HEK293 (cell line): Measurements from ENCODE around the gene DYNLL1.

ENCODE experiments used
- YY1 ChIP-seq: fragments of 450-650 bp; formaldehyde crosslinking; IDR thresholded peaks from 2 replicates; pipeline ENCODE4 v1.5.1; 2018; ENCODE audit warnings: missing biosample characterization, missing genetic modification characterization
- ZIC2 ChIP-seq: fragments of 450-650 bp; formaldehyde crosslinking; IDR thresholded peaks from 2 replicates; pipeline ENCODE4 v1.5.1; 2016; ENCODE audit warnings: missing biosample characterization, missing genetic modification characterization
- ZNF24 ChIP-seq: fragments of 450-650 bp; formaldehyde crosslinking; IDR thresholded peaks from 2 replicates; pipeline ENCODE4 v1.5.1; 2016; ENCODE audit warnings: missing biosample characterization, missing genetic modification characterization
- ZNF248 ChIP-seq: fragments of 450-650 bp; formaldehyde crosslinking; IDR thresholded peaks from 2 replicates; pipeline ENCODE4 v1.5.1; 2017; ENCODE audit warnings: missing biosample characterization, missing genetic modification characterization
- TF ChIP-seq, protein P1 (sequence below): fragments of 450-650 bp; formaldehyde crosslinking; IDR thresholded peaks from 2 replicates; pipeline ENCODE4 v1.5.1; 2016; ENCODE audit warnings: missing biosample characterization, missing genetic modification characterization
- TF ChIP-seq, protein P2 (sequence below): fragments of 450-650 bp; formaldehyde crosslinking; IDR thresholded peaks from 2 replicates; pipeline ENCODE4 v1.5.1; 2016; ENCODE audit warnings: missing biosample characterization, missing genetic modification characterization
- TF ChIP-seq, protein P3 (sequence below): fragments of 450-650 bp; formaldehyde crosslinking; IDR thresholded peaks from 2 replicates; pipeline ENCODE4 v1.5.1; 2016; ENCODE audit warnings: missing biosample characterization, missing genetic modification characterization

- TF ChIP-seq ZNF24 (tag by site-specific recombination) (no peak), ZNF248 (tag by site-specific recombination) (no peak), ZIC2 (no peak), YY1 (tag by site-specific recombination) (no peak)
- TF ChIP-seq, protein P1, sequence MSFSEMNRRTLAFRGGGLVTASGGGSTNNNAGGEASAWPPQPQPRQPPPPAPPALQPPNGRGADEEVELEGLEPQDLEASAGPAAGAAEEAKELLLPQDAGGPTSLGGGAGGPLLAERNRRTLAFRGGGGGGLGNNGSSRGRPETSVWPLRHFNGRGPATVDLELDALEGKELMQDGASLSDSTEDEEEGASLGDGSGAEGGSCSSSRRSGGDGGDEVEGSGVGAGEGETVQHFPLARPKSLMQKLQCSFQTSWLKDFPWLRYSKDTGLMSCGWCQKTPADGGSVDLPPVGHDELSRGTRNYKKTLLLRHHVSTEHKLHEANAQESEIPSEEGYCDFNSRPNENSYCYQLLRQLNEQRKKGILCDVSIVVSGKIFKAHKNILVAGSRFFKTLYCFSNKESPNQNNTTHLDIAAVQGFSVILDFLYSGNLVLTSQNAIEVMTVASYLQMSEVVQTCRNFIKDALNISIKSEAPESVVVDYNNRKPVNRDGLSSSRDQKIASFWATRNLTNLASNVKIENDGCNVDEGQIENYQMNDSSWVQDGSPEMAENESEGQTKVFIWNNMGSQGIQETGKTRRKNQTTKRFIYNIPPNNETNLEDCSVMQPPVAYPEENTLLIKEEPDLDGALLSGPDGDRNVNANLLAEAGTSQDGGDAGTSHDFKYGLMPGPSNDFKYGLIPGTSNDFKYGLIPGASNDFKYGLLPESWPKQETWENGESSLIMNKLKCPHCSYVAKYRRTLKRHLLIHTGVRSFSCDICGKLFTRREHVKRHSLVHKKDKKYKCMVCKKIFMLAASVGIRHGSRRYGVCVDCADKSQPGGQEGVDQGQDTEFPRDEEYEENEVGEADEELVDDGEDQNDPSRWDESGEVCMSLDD (tag by site-specific recombination), result no peak
- TF ChIP-seq, protein P2, sequence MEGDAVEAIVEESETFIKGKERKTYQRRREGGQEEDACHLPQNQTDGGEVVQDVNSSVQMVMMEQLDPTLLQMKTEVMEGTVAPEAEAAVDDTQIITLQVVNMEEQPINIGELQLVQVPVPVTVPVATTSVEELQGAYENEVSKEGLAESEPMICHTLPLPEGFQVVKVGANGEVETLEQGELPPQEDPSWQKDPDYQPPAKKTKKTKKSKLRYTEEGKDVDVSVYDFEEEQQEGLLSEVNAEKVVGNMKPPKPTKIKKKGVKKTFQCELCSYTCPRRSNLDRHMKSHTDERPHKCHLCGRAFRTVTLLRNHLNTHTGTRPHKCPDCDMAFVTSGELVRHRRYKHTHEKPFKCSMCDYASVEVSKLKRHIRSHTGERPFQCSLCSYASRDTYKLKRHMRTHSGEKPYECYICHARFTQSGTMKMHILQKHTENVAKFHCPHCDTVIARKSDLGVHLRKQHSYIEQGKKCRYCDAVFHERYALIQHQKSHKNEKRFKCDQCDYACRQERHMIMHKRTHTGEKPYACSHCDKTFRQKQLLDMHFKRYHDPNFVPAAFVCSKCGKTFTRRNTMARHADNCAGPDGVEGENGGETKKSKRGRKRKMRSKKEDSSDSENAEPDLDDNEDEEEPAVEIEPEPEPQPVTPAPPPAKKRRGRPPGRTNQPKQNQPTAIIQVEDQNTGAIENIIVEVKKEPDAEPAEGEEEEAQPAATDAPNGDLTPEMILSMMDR (tag by site-specific recombination), result no peak
- TF ChIP-seq, protein P3, sequence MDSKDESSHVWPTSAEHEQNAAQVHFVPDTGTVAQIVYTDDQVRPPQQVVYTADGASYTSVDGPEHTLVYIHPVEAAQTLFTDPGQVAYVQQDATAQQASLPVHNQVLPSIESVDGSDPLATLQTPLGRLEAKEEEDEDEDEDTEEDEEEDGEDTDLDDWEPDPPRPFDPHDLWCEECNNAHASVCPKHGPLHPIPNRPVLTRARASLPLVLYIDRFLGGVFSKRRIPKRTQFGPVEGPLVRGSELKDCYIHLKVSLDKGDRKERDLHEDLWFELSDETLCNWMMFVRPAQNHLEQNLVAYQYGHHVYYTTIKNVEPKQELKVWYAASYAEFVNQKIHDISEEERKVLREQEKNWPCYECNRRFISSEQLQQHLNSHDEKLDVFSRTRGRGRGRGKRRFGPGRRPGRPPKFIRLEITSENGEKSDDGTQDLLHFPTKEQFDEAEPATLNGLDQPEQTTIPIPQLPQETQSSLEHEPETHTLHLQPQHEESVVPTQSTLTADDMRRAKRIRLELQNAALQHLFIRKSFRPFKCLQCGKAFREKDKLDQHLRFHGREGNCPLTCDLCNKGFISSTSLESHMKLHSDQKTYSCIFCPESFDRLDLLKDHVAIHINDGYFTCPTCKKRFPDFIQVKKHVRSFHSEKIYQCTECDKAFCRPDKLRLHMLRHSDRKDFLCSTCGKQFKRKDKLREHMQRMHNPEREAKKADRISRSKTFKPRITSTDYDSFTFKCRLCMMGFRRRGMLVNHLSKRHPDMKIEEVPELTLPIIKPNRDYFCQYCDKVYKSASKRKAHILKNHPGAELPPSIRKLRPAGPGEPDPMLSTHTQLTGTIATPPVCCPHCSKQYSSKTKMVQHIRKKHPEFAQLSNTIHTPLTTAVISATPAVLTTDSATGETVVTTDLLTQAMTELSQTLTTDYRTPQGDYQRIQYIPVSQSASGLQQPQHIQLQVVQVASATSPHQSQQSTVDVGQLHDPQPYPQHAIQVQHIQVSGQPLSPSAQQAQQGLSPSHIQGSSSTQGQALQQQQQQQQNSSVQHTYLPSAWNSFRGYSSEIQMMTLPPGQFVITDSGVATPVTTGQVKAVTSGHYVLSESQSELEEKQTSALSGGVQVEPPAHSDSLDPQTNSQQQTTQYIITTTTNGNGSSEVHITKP (tag by site-specific recombination), result no peak
Observed at GRCh38 chr12:120480211-120480610, 15.7 kb upstream of the DYNLL1 start.
